ENCODE measurements around the gene PIK3AP1. TPM values are rescaled to one million over a fixed set of nuclear protein-coding genes. Genes with fewer than 3 reads are reported as not detected.

The PIK3AP1 gene
- 2.9 and 4.5 TPM in 2 replicates for total RNA-seq (2021; fragmentation: NEBNext Ultra II Directional; extraction: Animal tissue kit (Norgen Biotek cat#: 25700))
- polyA plus RNA-seq (2011; rRNA removed), result 0.99 and 1.9 TPM in 2 replicates
- 2.1 TPM for polyA plus RNA-seq (2011; cell fraction: cytosol; rRNA removed)
- polyA plus RNA-seq (2011; cell fraction: nucleus; rRNA removed), result 1.3 TPM
- polyA plus RNA-seq (2012, experiment 1 of 2), result 1.1 to 2.0 TPM (median 1.7 TPM) in 4 replicates
- 0.17 TPM for polyA plus RNA-seq (2012, experiment 2 of 2)
- polyA plus RNA-seq (2013, experiment 1 of 2), result 1.2 TPM
- 1.6 TPM for polyA plus RNA-seq (2013, experiment 2 of 2)
- polyA minus RNA-seq (2011; rRNA and poly(A)+ RNA removed), result 6.0 and 7.0 TPM in 2 replicates
- 2.3 TPM for polyA minus RNA-seq (2011; cell fraction: cytosol; rRNA and poly(A)+ RNA removed)
- polyA minus RNA-seq (2011; cell fraction: nucleus; rRNA and poly(A)+ RNA removed), result 2.0 TPM
- long read RNA-seq, experiment 1, partial matches to known transcripts, result 0 of 2 reads
- long read RNA-seq, experiment 1, other reads (novel, unspliced or antisense), result 2 of 2 reads
- long read RNA-seq, experiment 2, partial matches to known transcripts, result 0 of 1 reads
- long read RNA-seq, experiment 2, other reads (novel, unspliced or antisense), result 1 of 1 reads

GRCh38 chr10:96720422-96721206 lies at the start of gene PIK3AP1:
PIK3AP1 (minus strand) TSS chr10:96720514; CDS start chr10:96720394, 120 bp downstream.
- H3K4me3 ChIP-seq (ENCODE audit: extremely low read depth in 1 of 4, insufficient read depth in 2 of 4, low read depth in 3 of 4, low read length in 4 of 4), result peak within 1 kb of the TSS; percentile 58 to 80 (median 69)
- CTCF ChIA-PET (ENCODE audit: partially characterized antibody), result interaction anchor here (1.0 to 2.4 kb wide), 7 partner anchors 38 to 462 kb away, joined by 3 to 7 read pairs (median 4); no protein-coding TSS in a partner anchor
- peak; percentile 21 to 69 for DNase-seq (ENCODE audit: low read depth in 1 of 2, low spot score in 2 of 2)
- no peaks in the 10 kb centered on the region for H3K9me3 ChIP-seq (ENCODE audit: insufficient read depth in 2 of 2, low read depth in 1 of 2, low read length in 1 of 2)
- H3K27ac ChIP-seq (ENCODE audit: low read depth, low read length), result no peak within 1 kb of the TSS
- peak within 1 kb of the TSS; percentile 19; the same call in 1 of the 2 replicates for H2BK12ac ChIP-seq (ENCODE audit: low read depth, low read length)
- H2BK20ac ChIP-seq (ENCODE audit: low read length), result no peak within 1 kb of the TSS
- H3K4me2 ChIP-seq (ENCODE audit: insufficient read depth in 1 of 2, low read depth in 2 of 2, low read length in 2 of 2), result peak within 1 kb of the TSS; percentile 75 to 94
- no peak within 1 kb of the TSS for H3K23ac ChIP-seq (ENCODE audit: insufficient read length)
- no peak within 1 kb of the TSS for H3K14ac ChIP-seq (ENCODE audit: insufficient read length)
- peak within 1 kb of the TSS; percentile 38 to 71 (median 43); a peak in 5 of 7 replicates for H3K9ac ChIP-seq (replicated peaks in 1 of 4; ENCODE audit: extremely low read depth in 1 of 4, low read depth in 3 of 4, low read length in 3 of 4)
- peak within 1 kb of the TSS; percentile 71; the same call in 1 of the 2 replicates for H2BK5ac ChIP-seq (ENCODE audit: low read depth, low read length)
- H2BK120ac ChIP-seq (replicated peaks; ENCODE audit: low read depth, low read length), result no peak within 1 kb of the TSS
- peak within 1 kb of the TSS; percentile 95 for H2BK15ac ChIP-seq (ENCODE audit: low read length)
- peak within 1 kb of the TSS; percentile 82 for H4K8ac ChIP-seq (ENCODE audit: extremely low read depth, insufficient read depth, low read length)
- no peaks in the 10 kb centered on the region for H3K79me1 ChIP-seq (ENCODE audit: low read depth, low read length)
- peaks cover 0 to 6% (median 3%) of the 10 kb centered on the region in 4 experiments; a peak in 5 of 7 replicates for H3K4me1 ChIP-seq (replicated peaks in 1 of 4; ENCODE audit: control insufficient read depth in 3 of 4, insufficient read depth in 4 of 4, low read length in 3 of 4)
- H3K79me2 ChIP-seq (ENCODE audit: control insufficient read depth in 1 of 2, insufficient read depth in 2 of 2, low read length in 2 of 2), result no peaks in the 10 kb centered on the region
- H4K20me1 ChIP-seq (replicated peaks in 1 of 2; ENCODE audit: control insufficient read depth in 1 of 2, insufficient read depth in 2 of 2, low read length in 2 of 2), result no peaks in the 10 kb centered on the region
- H3K36me3 ChIP-seq (ENCODE audit: control insufficient read depth in 2 of 4, insufficient read depth in 4 of 4, low read length in 3 of 4), result no peaks in the 10 kb centered on the region
- no peak within 1 kb of the TSS for H4K5ac ChIP-seq (ENCODE audit: insufficient read length, low read depth, low read length)
- POLR2A ChIA-PET (ENCODE audit: partially characterized antibody), result interaction anchor here (0.8 kb wide), 1 partner anchor 132 kb away, joined by 3 read pairs; no protein-coding TSS in a partner anchor
- 9% methylated on average over 34 of the region's 52 CpGs; no CpG with 5 or more reads in 1 of the 2 experiments for WGBS, 2 experiments (ENCODE audit: extremely low coverage in 1 of 2, insufficient coverage in 1 of 2, insufficient read length in 1 of 2, insufficient replicate concordance in 2 of 2, low coverage in 1 of 2, low lambda C conversion rate in 2 of 2, missing lambda C conversion rate in 1 of 2)
- FAIRE-seq, result no peak
- H3K18ac ChIP-seq (ENCODE audit: extremely low read depth, low read length), result peak within 1 kb of the TSS; percentile 60
- H3K4ac ChIP-seq (replicated peaks; ENCODE audit: insufficient read length, low read depth, low read length), result peak within 1 kb of the TSS; percentile 61
- H2AK5ac ChIP-seq (ENCODE audit: low read depth, low read length), result no peak within 1 kb of the TSS
- no peak within 1 kb of the TSS for H3K56ac ChIP-seq (replicated peaks; ENCODE audit: insufficient read length, low read depth, low read length)
- peak within 1 kb of the TSS; percentile 11 for H4K91ac ChIP-seq (replicated peaks; ENCODE audit: insufficient read length, low read length)
- peaks cover 7% of the 10 kb centered on the region; the same call in 1 of the 2 replicates for H3K23me2 ChIP-seq (ENCODE audit: low read depth, low read length)
- peaks cover 0 to 8% (median 2%) of the 10 kb centered on the region in 4 experiments; a peak in 3 of 7 replicates for H3K27me3 ChIP-seq (replicated peaks in 1 of 4; ENCODE audit: control insufficient read depth in 3 of 4, extremely low read depth in 1 of 4, insufficient read depth in 3 of 4, low read length in 3 of 4)
- H2AFZ ChIP-seq (ENCODE audit: low read length), result peak within 1 kb of the TSS; percentile 94
- TF ChIP-seq HDAC2 (IDR thresholded peaks at IDR 0.05; ENCODE audit: borderline replicate concordance in 1 of 2, low read depth in 2 of 2, low read length in 2 of 2) (no peak), SUZ12 (IDR thresholded peaks at IDR 0.05; ENCODE audit: low read length) (0 out of 2 replicates have a peak, but pooled peaks have one; percentile 45), CBX8 (IDR thresholded peaks at IDR 0.05; ENCODE audit: borderline replicate concordance, low read depth, low read length) (no peak), YY1 (IDR thresholded peaks at IDR 0.05; ENCODE audit: low read depth, low read length) (no peak), KDM4A (IDR thresholded peaks at IDR 0.05; ENCODE audit: low read depth, low read length, severe bottlenecking) (peak; percentile 88), GTF2F1 (IDR thresholded peaks at IDR 0.05; ENCODE audit: borderline replicate concordance, low read depth, low read length) (no peak), MAX (IDR thresholded peaks at IDR 0.05) (peak; percentile 66), BACH1 (IDR thresholded peaks at IDR 0.05; ENCODE audit: low read length) (no peak)

All from H1 (cell line).